ENCODE measurements around the gene MRPL55.

DNA sequence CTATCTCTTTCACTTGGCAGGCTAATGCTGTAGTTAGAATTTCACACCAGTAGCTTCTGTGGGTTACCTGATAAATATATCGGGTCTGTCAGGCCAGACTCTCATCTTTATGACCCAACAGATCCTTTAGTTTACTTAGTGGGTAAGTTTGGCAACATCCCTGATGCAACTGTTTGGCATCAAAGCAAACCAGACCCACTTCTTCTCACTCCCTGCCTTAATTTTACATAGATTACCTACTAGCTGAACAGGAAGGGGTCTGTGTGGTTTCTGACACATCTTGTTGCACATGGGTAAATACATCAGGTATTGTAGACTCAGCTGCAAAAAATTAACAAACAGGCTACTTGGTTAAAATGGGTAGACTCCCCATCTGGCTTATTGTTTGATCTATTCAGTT is 27.8 kb upstream of the MRPL55 start:
- TF ChIP-seq, protein P1, sequence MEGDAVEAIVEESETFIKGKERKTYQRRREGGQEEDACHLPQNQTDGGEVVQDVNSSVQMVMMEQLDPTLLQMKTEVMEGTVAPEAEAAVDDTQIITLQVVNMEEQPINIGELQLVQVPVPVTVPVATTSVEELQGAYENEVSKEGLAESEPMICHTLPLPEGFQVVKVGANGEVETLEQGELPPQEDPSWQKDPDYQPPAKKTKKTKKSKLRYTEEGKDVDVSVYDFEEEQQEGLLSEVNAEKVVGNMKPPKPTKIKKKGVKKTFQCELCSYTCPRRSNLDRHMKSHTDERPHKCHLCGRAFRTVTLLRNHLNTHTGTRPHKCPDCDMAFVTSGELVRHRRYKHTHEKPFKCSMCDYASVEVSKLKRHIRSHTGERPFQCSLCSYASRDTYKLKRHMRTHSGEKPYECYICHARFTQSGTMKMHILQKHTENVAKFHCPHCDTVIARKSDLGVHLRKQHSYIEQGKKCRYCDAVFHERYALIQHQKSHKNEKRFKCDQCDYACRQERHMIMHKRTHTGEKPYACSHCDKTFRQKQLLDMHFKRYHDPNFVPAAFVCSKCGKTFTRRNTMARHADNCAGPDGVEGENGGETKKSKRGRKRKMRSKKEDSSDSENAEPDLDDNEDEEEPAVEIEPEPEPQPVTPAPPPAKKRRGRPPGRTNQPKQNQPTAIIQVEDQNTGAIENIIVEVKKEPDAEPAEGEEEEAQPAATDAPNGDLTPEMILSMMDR (IDR thresholded peaks at IDR 0.05; ENCODE audit: insufficient read depth, low read length), result no peak
- TF ChIP-seq POLR2AphosphoS5 (IDR thresholded peaks at IDR 0.05; ENCODE audit: low read depth), result no peak
